GM12878 (cell line): ENCODE measurements around the gene APC2. TPM values are rescaled to one million over a fixed set of nuclear protein-coding genes. Genes with fewer than 3 reads are reported as not detected.
"Not testable (repeated sequence)": the region's sequence is repeated elsewhere in the genome, so short reads cannot be mapped to it uniquely, and the experiment has no call there.

Experiments
- ATAC-seq: fragments of 200-7000 bp; cut with Tn5 transposase; 3 replicates; pipeline ENCODE4 v1.9.1; 2020; ENCODE audit warnings: mild to moderate bottlenecking, moderate library complexity
- BruUV-seq: library from RNA; stranded (reverse); fragments of 400-500 nt; replicated peaks from 2 replicates; lab custom pipeline; 2021; lab: Mats Ljungman, UMichigan
- CTCF ChIA-PET: fragments of 300-600 bp; sonication (Branson Sonifier 250); formaldehyde crosslinking; extraction: SDS; loops from one replicate; lab custom pipeline; 2021; ENCODE audit warnings: inconsistent platforms; lab: Yijun Ruan, JAX
- POLR2A ChIA-PET: fragments of 350-600 bp; formaldehyde crosslinking; extraction: SDS; loops from one replicate; lab custom pipeline; 2021; ENCODE audit warnings: inconsistent platforms; lab: Charles Lee
- RAD21 ChIA-PET: fragments of 300-600 bp; sonication (Branson Sonifier 250); formaldehyde crosslinking; loops from one replicate; lab custom pipeline; 2023; ENCODE audit warnings: antibody characterized with exemption; ENCODE audit not compliant: unreplicated experiment; lab: Charles Lee
- SMC1A ChIA-PET: fragments of 300-600 bp; sonication (Branson Sonifier 250); formaldehyde crosslinking; loops from one replicate; lab custom pipeline; 2023; ENCODE audit not compliant: unreplicated experiment, uncharacterized antibody; lab: Charles Lee
- DNase-seq: peaks from one replicate; pipeline ENCODE4 v3.0.0-alpha.2; 2011; ENCODE audit warnings: low read depth, low spot score
- FAIRE-seq: peaks from 3 replicates; lab custom pipeline; 2011; peaks lifted over from hg19 to GRCh38; lab: Jason Lieb, UNC
- H2AFZ ChIP-seq: 2 replicates; pipeline ENCODE4 v1.6.0; 2011; ENCODE audit warnings: low read depth, low read length, control low read depth; ENCODE audit not compliant: control insufficient read depth
- H3K27ac ChIP-seq: 2 replicates; pipeline ENCODE4 v1.5.1; 2011; ENCODE audit warnings: control low read depth; ENCODE audit not compliant: control insufficient read depth, insufficient read depth
- H3K27me3 ChIP-seq, 2 experiments: replicated peaks in 1 of 2; 2 replicates each; pipeline versions ENCODE4 v1.6.0 to v1.6.1; 2011; ENCODE audit warnings: low read length in 1 of 2; ENCODE audit not compliant: control insufficient read depth in 2 of 2, insufficient read depth in 2 of 2
- H3K36me3 ChIP-seq, 2 experiments: 2 replicates each; pipeline ENCODE4 v1.5.1; 2011; ENCODE audit warnings: low read length in 1 of 2; ENCODE audit not compliant: control insufficient read depth in 2 of 2, insufficient read depth in 2 of 2
- H3K4me1 ChIP-seq: 2 replicates; pipeline ENCODE4 v1.6.1; 2011; ENCODE audit warnings: mild to moderate bottlenecking, low read length, moderate library complexity, mixed read lengths; ENCODE audit not compliant: control insufficient read depth, insufficient read depth
- H3K4me2 ChIP-seq: 2 replicates; pipeline ENCODE4 v1.6.0; 2011; ENCODE audit warnings: control low read depth; ENCODE audit not compliant: control insufficient read depth, insufficient read depth
- H3K4me3 ChIP-seq: fragments of 200-600 bp; sonication (generic); 2 replicates; pipeline ENCODE4 v1.5.1; 2016
- H3K79me2 ChIP-seq: 2 replicates; pipeline ENCODE4 v1.6.0; 2011; ENCODE audit warnings: low read length; ENCODE audit not compliant: control insufficient read depth, insufficient read depth
- H3K9ac ChIP-seq: 2 replicates; pipeline ENCODE4 v1.8.0; 2011; ENCODE audit warnings: low read length, control low read depth, mixed read lengths; ENCODE audit not compliant: control insufficient read depth, insufficient read depth
- H3K9me3 ChIP-seq: replicated peaks from 3 replicates; pipeline ENCODE4 v1.5.1; 2011; ENCODE audit warnings: mild to moderate bottlenecking, low read length; ENCODE audit not compliant: control insufficient read depth, insufficient read depth
- H4K20me1 ChIP-seq: 2 replicates; pipeline ENCODE4 v1.6.0; 2011; ENCODE audit not compliant: control insufficient read depth, insufficient read depth
- NRF1 ChIP-seq: conservative IDR thresholded peaks from 2 replicates; pipeline ENCODE4 v1.6.1; 2011; ENCODE audit warnings: mild to moderate bottlenecking, low read depth, low read length, improper control_type of control experiment
- PAX5 ChIP-seq: IDR thresholded peaks from 2 replicates; pipeline ENCODE4 v1.6.1; 2011; ENCODE audit warnings: low read depth, low read length, borderline replicate concordance
- POLR2A ChIP-seq: IDR thresholded peaks from 2 replicates; pipeline ENCODE4 v1.6.1; 2011; ENCODE audit warnings: low read depth, mild to moderate bottlenecking, low read length
- RAD51 ChIP-seq: fragments of 450-650 bp; IDR thresholded peaks from 2 replicates; pipeline ENCODE4 v1.6.1; 2016; ENCODE audit warnings: moderate library complexity, mild to moderate bottlenecking, inconsistent platforms
- SMAD5 ChIP-seq: IDR thresholded peaks from 2 replicates; pipeline ENCODE4 v1.6.1; 2016; ENCODE audit warnings: antibody characterized with exemption, low read depth
- SMC3 ChIP-seq: IDR thresholded peaks from 2 replicates; pipeline ENCODE4 v1.6.1; 2011; ENCODE audit warnings: low read length, improper control_type of control experiment, borderline replicate concordance
- SRF ChIP-seq, 2 experiments: IDR thresholded peaks; 2 replicates each; pipeline ENCODE4 v1.6.1; 2011; ENCODE audit warnings: low read depth in 2 of 2, low read length in 2 of 2, mild to moderate bottlenecking in 1 of 2, moderate library complexity in 1 of 2
- YY1 ChIP-seq: IDR thresholded peaks from 2 replicates; pipeline ENCODE4 v1.6.1; 2011; ENCODE audit warnings: low read depth, mild to moderate bottlenecking, low read length
- ZNF207 ChIP-seq: fragments of 450-650 bp; IDR thresholded peaks from 2 replicates; pipeline ENCODE4 v1.6.1; 2014; ENCODE audit warnings: antibody characterized with exemption, mild to moderate bottlenecking, borderline replicate concordance
- WGBS: methylation state at CpG from one replicate; pipeline ENCODE4 v1.1.6; 2016; ENCODE audit warnings: low lambda C conversion rate; ENCODE audit not compliant: insufficient replicate concordance, insufficient coverage; ENCODE audit errors: missing lambda C conversion rate; 5-methylcytosine and 5-hydroxymethylcytosine counted together
- in situ Hi-C: fragments of 300-500 bp; cut with MboI; formaldehyde crosslinking; loops from 9 replicates; pipeline ENCODE4 v1.14.3; 2018; ENCODE audit warnings: mixed read lengths
- intact Hi-C: fragments of 100-400 bp; cut with micrococcal nuclease; formaldehyde crosslinking; loops from one replicate; pipeline ENCODE4 v1.14.2; 2022; ENCODE audit not compliant: unreplicated experiment
- polyA plus RNA-seq, 11 experiments: library from polyadenylated mRNA; depleted of rRNA in 4 of 11; unstranded in 6 of 11; stranded (reverse) in 5 of 11; fragments of >200 nt; fragmentation: Nextera tagmentation in 4 of 11; fragmentation: Illumina TruSeq in 1 of 11; extraction: Ambion mirVana in 4 of 11; extraction: Trizol in 1 of 11; gene quantifications; 1 replicate in 1 of 11; 2 replicates in 10 of 11; pipeline versions ENCODE4 v1.2.1 to v1.2.3, GENCODE V29; 2011 to 2016; ENCODE audit warnings: inconsistent platforms in 2 of 11, missing spikeins in 2 of 11, low read depth in 1 of 11
- total RNA-seq, 4 experiments: library from RNA; depleted of rRNA in 3 of 4; stranded (reverse); fragments of >200 nt in 3 of 4; fragmentation: Illumina TruSeq in 1 of 4; extraction: Trizol in 1 of 4; gene quantifications; 2 replicates each; pipeline versions ENCODE4 v1.2.1 to v1.2.3, GENCODE V29; 2013 to 2021
- TF ChIP-seq, protein P1 (sequence below): IDR thresholded peaks from 2 replicates; pipeline ENCODE4 v1.6.1; 2011; ENCODE audit warnings: borderline replicate concordance, low read depth, mild to moderate bottlenecking, moderate library complexity, mixed read lengths, low read length; ENCODE audit not compliant: insufficient read depth; ENCODE audit errors: extremely low read length
- TF ChIP-seq, protein P2 (sequence below): IDR thresholded peaks from 2 replicates; pipeline ENCODE4 v1.6.1; 2012; ENCODE audit warnings: low read length, inconsistent platforms

Gene APC2
- total and polyA plus RNA-seq, 10 of the 15 experiments (the other 5 are each of a cell fraction or from before 2014, with no cell fraction given), result under 0.01 to 0.73 (median 0.04) TPM; not detected in 5

GRCh38 chr19:1438933-1439354 is 11.0 kb upstream of the APC2 start:
- H3K9ac ChIP-seq, result peak overlapping the region; percentile 86
- peak overlapping the region; percentile 95; the same call in 1 of the 2 replicates for H3K4me2 ChIP-seq
- H3K79me2 ChIP-seq, result peaks cover 30% of the 10 kb centered on the region
- H3K4me1 ChIP-seq, result peaks cover 8% of the 10 kb centered on the region
- CTCF ChIA-PET, result no interaction called here
- WGBS, result under 1% methylated on average over 26 of the region's 26 CpGs
- no peaks in the 10 kb centered on the region; the same call in 1 of the 2 replicates for H4K20me1 ChIP-seq
- BruUV-seq, result no TSS peak
- no peaks in the 10 kb centered on the region; a peak in 1 of 4 replicates for H3K27me3 ChIP-seq
- peak; percentile 32 for ATAC-seq
- in situ Hi-C loops, result no loop called here
- peak overlapping the region; percentile 93 for H3K27ac ChIP-seq
- H3K36me3 ChIP-seq, result peaks cover 15 to 26% of the 10 kb centered on the region in 2 experiments
- no peak for DNase-seq
- H2AFZ ChIP-seq, result no peak overlapping the region
- RAD21 ChIA-PET, result no interaction called here
- FAIRE-seq, result no peak
- TF ChIP-seq SMAD5 (0 out of 2 replicates have a peak, but pooled peaks have one; percentile 15), NRF1 (no peak), SMC3 (no peak), RAD51 (peak; percentile 74; the same call in 1 of the 2 replicates), POLR2A (no peak), ZNF207 (no peak), YY1 (no peak), PAX5 (no peak), SRF (IDR thresholded peaks at IDR 0.05; ENCODE audit: low read depth in 2 of 2, low read length in 2 of 2) (no peak)
- TF ChIP-seq, protein P1, sequence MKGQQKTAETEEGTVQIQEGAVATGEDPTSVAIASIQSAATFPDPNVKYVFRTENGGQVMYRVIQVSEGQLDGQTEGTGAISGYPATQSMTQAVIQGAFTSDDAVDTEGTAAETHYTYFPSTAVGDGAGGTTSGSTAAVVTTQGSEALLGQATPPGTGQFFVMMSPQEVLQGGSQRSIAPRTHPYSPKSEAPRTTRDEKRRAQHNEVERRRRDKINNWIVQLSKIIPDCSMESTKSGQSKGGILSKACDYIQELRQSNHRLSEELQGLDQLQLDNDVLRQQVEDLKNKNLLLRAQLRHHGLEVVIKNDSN, result peak; percentile 60
- TF ChIP-seq, protein P2, sequence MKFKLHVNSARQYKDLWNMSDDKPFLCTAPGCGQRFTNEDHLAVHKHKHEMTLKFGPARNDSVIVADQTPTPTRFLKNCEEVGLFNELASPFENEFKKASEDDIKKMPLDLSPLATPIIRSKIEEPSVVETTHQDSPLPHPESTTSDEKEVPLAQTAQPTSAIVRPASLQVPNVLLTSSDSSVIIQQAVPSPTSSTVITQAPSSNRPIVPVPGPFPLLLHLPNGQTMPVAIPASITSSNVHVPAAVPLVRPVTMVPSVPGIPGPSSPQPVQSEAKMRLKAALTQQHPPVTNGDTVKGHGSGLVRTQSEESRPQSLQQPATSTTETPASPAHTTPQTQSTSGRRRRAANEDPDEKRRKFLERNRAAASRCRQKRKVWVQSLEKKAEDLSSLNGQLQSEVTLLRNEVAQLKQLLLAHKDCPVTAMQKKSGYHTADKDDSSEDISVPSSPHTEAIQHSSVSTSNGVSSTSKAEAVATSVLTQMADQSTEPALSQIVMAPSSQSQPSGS, result no peak
- POLR2A ChIA-PET, result no interaction called here
- SMC1A ChIA-PET, result no interaction called here
- intact Hi-C loops, result no loop called here
- peak overlapping the region; percentile 98 for H3K4me3 ChIP-seq
- H3K9me3 ChIP-seq, result no peaks in the 10 kb centered on the region

- Histone ChIP-seq H3K79me2 (peaks cover 30% of the 10 kb centered on the region), H3K36me3 (peaks cover 15 to 23% of the 10 kb centered on the region in 2 experiments), H3K4me2 (peak overlapping the region; percentile 95), H3K4me3 (peak overlapping the region; percentile 98), H3K9ac (peak overlapping the region; percentile 86), H3K27ac (peak overlapping the region; percentile 93)
- DNase-seq, H3K9me3 ChIP-seq, POLR2A ChIA-PET, H3K27me3 ChIP-seq, RAD21 ChIA-PET, intact Hi-C loops, FAIRE-seq, H4K20me1 ChIP-seq, CTCF ChIA-PET, in situ Hi-C loops, H2AFZ ChIP-seq, SMC1A ChIA-PET, BruUV-seq, ATAC-seq, H3K4me1 ChIP-seq: not testable (repeated sequence)
- 53% methylated on average over 54 of the region's 57 CpGs for WGBS
Measured at GRCh38 chr19:1439525-1440417, 10.2 kb upstream of the APC2 start.
